GM12872 (cell line): ENCODE measurements around the gene LGR6.
A peak's percentile ranks its signal among the peaks of the same experiment; 100 is the strongest.

ENCODE experiments used
- CTCF ChIP-seq: IDR thresholded peaks from 3 replicates; pipeline ENCODE4 v1.5.1; 2011; ENCODE audit warnings: low read depth, mild to moderate bottlenecking, low read length, moderate library complexity; ENCODE audit not compliant: insufficient read depth

LGR6 gene

GRCh38 chr1:202202500-202203168, 9.0 kb downstream of the LGR6 start:
- TF ChIP-seq CTCF, result no peak

DNA sequence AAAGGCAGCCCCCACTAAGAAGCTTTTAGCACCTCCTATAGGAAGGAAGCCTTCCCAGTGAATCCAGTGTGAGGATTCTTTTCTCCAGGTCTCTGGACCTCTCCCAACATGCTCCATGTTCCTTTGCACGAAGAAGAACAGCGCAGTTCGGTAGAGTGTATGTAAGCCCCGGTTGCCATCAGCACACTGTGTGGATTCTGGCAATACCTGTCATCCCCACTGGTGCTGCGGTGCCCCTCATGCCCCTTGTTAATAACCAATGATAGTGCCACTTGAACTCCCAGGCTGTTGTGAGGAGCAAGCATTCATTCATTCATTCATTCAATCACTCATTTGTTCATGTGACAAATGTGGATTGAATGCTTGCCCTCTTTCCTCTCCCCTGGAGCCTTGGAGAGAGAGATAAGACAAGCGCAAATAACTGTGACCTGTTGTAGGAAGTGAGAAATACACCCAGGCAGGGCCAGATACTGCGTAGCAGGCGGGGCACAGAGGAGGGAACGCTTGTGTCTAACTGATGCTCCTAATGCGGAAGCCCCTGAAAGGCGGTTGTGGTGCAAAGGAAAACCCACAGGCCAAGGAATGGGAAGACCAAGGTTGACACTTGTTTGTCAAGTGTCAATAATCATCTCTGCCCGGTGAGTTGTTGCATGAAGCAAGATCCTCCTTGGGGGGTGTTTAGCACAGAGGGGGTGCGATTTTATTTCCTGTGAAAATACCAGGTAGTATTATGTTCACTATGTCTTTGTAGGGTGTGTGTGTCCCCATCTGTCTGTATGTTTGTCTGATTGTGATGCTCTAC, 9.8 kb downstream of the LGR6 start:
- TF ChIP-seq CTCF, result no peak

- TF ChIP-seq CTCF, result no peak
These were observed 10.5 kb downstream of the LGR6 start for GRCh38 chr1:202204065-202204464.

DNA sequence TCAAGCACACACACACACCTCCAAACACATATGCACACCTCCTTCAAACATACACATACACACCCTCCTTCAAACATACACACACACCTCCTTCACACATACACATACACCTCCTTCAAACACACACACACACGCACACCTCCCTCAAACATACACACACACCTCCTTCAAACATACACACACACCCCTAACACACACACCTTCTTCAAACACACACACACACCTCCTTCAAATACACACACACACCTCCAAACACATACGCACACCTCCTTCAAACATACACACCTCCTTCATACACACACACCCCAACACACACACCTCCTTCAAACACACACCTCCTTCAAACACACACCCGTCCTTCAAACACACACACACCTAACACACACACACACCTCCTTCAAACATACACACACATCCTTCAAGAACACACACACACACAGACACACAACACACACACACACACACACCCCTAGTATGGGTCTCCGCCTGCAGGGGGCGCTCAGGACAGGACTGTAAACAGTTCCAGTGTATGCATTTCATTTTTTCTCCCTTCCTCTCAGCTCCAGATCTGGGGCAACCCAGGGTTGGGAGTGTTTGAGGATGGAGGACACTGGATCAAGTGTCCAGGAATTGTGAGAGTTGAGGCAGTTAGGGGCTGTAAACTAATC, 12.1 kb downstream of the LGR6 start:
- TF ChIP-seq CTCF, result no peak

GRCh38 chr1:202207292-202207691, 13.7 kb downstream of the LGR6 start:
- TF ChIP-seq CTCF, result peak; percentile 27; the same call in 2 of the 3 replicates

GRCh38 chr1:202208351-202208857, 14.8 kb downstream of the LGR6 start:
- TF ChIP-seq CTCF, result no peak

DNA sequence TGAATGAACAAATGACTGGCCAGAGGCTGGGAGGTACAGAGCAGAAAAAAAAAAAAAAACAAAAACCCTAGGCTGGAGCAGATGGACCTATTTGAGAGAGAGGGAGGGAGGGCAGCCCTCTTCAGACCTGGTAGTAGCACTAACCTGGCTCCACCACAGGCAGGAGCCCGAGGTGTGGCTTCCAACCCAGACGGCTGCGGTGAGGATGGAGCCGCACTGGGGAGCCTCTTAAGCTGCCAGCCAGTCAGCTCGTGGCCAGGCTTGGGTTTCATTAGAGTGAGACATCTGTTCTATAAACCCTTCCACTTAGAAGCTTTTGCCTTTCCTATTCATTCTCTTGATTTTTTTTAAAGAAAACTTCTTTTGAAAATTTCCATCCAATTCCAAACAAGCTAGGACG, 16.8 kb downstream of the LGR6 start:
- TF ChIP-seq CTCF, result no peak
